GM19025 (cell line): ENCODE results near the gene TGFBR3L.
"Not testable (repeated sequence)": the region's sequence is repeated elsewhere in the genome, so short reads cannot be mapped to it uniquely, and the experiment has no call there.

ENCODE experiments used
- ATAC-seq: cut with Tn5 transposase; IDR thresholded peaks from one replicate; pipeline ENCODE4 v1.9.1; 2021; ENCODE audit warnings: mild to moderate bottlenecking, low read depth, moderate library complexity; ENCODE audit not compliant: unreplicated experiment

The TGFBR3L gene

DNA sequence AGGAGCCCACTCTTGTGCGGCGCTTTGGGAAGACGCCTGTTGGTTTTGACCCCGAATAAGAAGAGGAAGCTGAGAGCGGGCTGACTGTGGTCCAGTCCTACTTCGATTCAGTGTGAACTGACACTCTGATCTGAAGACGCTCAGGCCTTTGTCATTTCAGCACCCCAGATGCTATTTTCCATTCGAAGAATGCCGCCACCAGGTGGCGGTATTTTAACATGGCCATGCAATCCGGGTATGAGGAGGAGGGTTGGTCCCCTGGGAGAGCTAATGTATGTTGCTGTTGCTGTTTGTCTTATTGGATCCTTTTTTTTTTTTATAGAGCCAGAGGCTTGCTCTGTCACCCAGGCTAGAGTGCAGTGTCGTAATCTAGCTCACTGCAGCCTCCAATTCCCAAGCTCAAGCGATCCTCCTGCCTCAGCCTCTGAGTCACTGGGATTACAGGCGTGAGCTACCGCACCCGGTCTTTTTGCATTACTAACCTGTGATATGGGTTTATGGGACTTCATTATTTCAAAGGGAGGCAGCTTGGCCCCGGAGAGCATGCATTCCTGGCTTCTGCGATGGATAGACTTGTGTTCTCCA lies 29.6 kb downstream of the TGFBR3L start:
- no peak for ATAC-seq

DNA sequence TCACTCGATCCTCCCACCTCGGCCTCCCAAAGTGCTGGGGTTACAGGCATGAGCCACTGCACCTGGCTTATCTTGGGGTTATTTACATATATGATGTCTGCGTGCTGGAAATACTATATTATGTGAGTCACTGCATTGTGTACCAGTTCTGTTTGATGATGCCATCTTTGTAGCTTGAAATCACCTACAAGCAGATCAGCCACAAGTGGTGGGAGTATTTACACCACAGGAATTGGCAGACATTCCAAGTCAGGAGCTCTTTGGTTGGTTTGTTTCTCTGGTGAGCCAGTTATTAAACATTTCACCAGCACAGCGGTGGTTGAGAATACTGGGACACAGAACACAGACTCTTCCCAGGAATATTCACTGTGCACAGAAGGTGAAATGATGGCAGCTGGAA lies 33.3 kb downstream of the TGFBR3L start:
- no peak for ATAC-seq

DNA sequence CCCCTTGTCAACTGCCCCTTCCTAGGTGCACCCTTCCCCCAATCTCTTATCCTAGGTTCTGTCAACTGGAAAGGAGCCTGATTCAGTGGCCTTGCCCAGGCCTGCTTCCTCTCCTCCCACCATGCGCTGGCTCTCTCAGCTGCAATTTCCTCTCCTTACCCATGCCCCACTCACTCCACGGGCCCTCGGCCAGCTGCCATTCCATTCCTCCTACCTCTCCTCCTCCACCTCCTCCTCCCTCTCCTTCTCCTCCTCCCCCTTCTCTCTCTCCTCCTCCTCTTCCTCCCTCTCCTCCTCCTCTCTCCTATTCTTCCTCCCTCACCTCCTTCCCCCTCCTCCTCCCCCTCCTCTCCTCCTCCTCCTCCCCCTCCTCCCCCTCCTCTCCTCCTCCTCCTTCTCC lies 38.4 kb downstream of the TGFBR3L start:
- no peak for ATAC-seq

DNA sequence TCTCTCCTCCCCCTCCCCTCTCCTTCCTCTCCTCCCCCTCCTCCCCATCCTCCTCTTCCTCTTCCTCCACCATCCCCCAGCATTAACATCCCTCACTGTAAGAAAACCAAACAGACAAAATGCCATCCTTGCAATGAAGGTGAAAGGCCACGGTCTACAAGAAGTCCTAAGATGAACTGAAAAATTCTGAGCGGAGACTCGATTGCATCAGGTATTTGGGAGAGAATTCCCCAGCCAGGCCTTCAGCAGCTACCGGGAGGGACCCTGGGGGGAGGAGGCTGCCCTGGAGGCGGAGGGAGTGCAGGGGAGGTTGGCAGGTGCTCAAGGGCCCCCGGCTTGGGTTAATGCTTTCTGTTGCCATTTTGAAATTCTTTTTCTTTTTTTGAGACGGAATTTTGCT lies 38.9 kb downstream of the TGFBR3L start:
- ATAC-seq: no peak

DNA sequence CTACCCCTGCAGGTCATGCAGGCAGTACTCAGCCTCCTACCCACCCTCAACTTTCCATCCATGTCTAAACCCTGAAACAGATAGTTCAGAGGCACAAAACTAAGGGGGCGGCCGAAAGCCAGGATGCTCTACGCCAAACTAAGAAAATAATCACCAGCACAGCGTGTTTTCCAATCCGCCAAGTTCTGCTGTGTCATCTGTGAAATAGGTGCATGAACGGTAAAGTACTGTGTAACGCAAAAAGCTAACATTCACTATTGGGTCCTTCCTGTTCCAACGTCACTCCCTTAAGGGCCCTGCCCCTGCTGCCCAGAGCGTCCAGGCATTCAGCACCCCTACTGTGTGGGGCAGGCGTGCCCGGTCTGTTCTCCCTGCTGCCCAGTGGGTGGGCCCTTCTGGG lies 41.1 kb downstream of the TGFBR3L start:
- no peak for ATAC-seq

DNA sequence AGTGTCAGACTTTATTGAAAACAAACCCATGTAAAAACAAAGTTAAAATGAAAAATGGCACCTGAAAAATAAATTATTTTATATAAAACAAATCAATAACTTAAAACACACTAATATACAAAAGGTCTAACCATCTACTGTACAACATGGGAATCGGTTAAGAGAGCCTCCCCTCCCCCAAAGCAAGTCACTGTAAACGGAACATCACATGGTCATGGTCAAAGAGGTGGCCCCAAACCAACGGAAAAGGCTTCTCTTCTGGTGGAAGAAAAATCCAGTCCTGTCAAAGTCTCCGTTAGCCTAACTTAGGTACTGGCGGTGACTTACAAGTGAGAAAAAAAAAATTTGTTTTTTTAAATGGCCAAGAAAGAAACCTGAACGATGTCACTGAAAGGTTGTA lies 44.6 kb downstream of the TGFBR3L start:
- no peak for ATAC-seq

DNA sequence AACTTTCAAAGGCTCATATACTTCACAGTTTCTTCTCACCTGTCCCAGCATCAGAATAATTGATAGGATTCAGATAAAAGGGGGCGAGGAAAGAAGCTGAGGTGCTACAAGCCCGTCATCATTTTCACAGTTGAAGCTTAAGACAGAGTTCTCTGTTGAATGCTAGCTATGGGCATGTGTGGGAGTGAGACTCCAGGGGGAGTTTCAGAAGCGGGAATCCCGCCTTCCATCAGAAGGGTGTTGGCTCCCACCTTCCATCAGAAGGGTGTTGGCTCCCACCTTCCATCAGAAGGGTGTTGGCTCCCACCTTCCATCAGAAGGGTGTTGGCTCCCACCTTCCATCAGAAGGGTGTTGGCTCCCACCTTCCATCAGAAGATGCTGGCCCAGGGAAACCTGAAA lies 46.5 kb downstream of the TGFBR3L start:
- not testable (repeated sequence) for ATAC-seq

DNA sequence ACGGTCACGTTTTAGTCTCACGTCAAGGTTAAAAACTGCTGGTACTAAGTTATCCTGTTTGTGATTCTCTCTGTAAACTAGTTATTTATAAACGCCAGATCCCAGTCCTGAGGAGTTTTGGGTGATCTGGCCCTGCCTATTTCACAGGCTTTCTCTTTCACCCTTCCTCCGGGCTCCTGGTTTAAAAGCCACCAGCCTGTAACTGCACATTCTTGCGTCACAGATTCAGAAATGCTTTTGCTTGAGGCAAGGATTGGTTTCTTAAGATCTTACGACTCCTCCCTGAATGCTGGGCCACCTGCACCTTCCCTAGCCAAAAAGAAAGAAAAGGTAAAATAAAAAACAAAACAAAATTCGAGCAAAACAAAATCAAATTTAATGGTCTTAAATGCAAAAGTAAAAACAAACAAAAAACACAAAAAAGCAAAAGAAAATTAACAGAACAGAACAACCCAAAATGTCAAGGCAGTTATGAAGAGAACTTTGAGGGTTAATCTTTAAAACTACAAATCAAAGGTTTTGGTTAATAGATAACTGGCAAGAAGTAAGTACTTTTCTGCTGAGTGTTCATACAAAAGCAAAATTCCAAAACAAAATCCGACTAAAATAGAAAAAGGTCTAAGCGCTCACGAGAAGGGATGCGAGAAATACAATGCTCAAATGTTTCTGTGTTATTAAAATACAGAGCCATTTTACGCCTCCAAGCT lies 47.4 kb downstream of the TGFBR3L start:
- no peak for ATAC-seq

DNA sequence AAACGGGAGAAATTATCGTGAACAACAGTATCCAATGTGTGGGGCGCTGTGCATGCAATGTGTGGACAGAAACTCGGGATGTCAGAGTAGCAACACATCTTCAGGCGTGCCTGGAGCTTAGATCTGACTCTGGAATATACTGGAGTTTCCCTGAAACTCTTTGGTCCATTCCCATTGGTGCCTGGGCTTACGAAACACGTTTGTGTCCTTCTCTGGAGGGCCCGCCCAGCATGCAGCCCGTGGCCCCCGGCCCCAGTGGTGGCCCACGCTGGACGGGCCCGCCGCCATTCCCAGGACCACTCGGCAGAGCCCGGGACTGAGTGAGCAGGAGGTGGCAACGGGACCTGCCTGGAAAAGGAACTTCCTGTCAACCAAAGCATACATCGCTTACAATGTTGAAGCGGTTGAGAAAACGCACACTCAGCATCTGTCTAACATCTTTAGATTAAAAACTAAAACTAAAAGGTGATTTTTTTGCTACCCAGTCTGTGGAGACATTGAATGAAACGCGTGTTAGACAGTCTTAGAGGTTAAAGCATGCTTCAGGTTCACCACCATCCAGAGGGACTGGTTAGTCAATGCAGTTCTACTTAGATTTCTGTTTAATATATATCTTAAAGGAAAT lies 48.1 kb downstream of the TGFBR3L start:
- ATAC-seq: no peak

DNA sequence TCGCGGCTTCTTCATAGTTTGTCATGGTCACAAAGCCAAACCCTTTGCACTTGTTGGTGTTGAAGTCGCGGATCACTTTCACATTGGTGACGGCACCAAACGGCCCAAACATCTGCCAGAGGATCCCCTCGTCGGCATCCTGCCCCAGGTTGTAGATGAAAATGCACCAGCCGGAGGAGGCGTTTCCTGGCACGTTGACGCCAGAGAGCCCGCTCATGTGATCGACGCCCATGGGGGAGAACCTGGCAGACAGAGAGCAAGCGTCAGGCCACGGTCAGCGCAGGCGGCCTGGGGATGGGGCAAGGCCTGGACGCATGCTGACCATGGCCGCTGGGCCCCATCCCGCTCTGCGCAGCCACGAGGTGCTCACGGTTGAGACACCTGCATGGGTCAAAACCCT lies 48.9 kb downstream of the TGFBR3L start:
- ATAC-seq: no peak

DNA sequence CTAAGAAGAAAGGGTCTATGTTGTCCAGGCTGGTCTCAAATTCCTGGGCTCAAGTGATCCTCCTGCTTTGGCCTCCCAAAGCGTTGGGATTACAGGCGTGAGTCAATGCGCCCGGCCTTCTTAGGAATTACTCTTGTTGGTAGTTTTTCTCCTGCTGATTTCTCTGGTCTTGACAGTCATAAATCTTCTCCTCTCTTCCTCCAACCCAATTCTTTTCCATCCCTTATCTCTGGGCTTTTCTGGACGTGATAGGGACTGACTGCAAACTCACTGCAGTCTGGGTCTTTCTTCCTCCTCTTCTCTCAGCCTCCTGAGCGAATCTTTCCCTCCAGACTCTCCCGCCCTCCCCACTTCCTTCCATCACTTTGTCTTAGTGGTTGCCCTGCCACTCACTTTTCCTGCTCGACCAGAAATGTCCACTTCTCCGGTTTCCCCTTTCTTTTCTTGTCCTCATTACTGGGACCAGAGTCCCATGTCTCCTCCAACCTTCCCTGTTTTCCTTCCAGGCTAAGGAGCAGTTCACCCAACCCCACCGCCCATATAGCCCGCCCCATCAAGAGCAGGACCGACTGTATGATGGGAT lies 50.7 kb downstream of the TGFBR3L start:
- ATAC-seq: no peak

DNA sequence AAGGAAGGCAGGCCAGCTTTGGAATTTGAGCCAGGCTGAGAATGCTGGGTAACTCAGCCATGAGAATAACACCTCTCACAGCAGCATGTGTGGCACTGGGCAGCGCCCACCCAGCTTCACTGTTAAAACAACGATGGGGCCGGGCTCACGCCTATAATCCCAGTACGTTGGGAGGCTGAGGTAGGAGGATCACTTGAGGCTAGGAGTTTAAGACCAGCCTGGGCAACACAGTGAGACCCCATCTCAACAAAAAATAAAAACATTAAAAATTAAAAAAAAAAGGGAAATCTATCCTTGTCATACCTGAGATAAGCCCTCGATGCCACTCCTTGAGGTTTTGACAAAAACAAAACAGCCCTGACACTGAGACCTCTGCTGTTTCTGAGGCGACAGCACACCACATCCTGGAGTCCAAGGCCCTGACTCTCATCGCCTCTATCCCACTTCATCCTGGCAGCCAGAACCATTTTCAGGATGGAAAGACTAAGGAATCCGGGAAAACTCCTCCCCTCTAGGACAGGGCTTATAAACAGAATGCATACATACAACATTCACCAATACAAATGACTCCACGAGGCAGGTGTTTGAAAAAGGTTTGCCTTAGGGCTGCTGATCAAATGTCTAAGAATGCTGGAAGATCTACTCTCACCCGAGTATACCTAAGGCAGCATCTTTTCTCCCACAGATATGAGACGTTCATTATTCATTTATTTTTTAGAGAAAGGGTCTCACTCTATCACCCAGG lies 51.5 kb downstream of the TGFBR3L start:
- ATAC-seq: no peak

DNA sequence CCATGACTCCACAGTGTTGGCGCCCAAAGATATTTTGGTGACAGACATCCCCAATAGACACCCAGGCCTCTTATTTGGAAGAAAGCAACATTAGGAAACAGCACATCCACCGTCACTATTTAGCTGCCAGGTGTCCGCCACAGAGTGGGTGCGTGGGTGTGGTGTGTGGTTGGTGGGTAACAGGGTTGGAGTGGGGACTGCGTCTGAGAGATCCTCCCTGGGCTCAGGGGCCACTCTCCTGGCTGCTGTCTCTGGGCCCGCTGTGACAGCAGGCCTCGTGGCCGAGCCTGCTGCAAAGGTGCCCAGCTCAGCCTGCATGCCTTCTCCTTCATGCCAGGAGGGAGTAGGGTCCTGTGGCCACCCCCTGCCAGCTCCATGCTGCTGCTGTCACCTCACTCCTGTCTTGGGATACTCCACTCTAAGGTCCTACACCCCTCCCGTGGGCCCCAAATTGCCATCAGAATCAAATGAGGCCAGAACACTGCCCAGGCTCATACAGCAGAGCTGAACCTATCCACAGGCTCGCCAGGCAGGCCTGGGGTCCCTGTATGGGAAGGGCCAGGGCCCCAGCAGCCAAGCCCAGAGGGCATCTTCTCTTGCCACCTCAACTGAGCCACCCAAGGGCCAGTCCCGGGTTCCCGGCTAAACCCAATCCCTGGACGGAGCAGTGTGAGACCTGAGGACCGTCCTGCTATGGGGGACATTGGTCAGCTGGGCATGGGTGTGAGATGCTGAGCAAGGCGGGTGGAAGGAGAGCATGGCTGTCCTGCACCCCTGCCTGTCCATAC lies 53.6 kb downstream of the TGFBR3L start:
- no peak for ATAC-seq
